SK-MEL-5 (cell line): ENCODE data around the gene EXOC6. TPM values are rescaled to one million over a fixed set of nuclear protein-coding genes. Genes with fewer than 3 reads are reported as not detected.

Source experiments
- DNase-seq: peaks from one replicate; pipeline ENCODE4 v3.0.0-alpha.2; 2016; ENCODE audit warnings: low read depth, low spot score
- in situ Hi-C: cut with HindIII; loops from 2 replicates; pipeline ENCODE4 v1.10.0; 2016; ENCODE audit warnings: low sequenced_read_pairs, high pct_unique_total_duplicates, low pct_unique_long_range_greater_than_20kb
- total RNA-seq: library from RNA; depleted of rRNA; stranded (reverse); fragments of >200 nt; shearing (Covaris generic); gene quantifications from 2 replicates; pipeline ENCODE4 v1.2.3, GENCODE V29; 2014

The EXOC6 gene
- total RNA-seq, 1 experiment from 2014 or later = 7.2 TPM

- DNase-seq = no peak
- in situ Hi-C loops = no loop called here
These were observed 227.3 kb downstream of the EXOC6 start for GRCh38 chr10:93075369-93076221.

GRCh38 chr10:93076871-93077270, 228.6 kb downstream of the EXOC6 start:
- no peak for DNase-seq
- in situ Hi-C loops = no loop called here

- DNase-seq = no peak
These were observed 229.6 kb downstream of the EXOC6 start for GRCh38 chr10:93077860-93078337.

GRCh38 chr10:93079663-93080349, 231.5 kb downstream of the EXOC6 start:
- in situ Hi-C loops = no loop called here
- DNase-seq = peak; percentile 12

More at GRCh38 chr10:93077860-93078337, 229.6 kb downstream of the EXOC6 start:
- in situ Hi-C loops = no loop called here

- in situ Hi-C loops = no loop called here
- DNase-seq = peak; percentile 44
These were observed 232.2 kb downstream of the EXOC6 start for GRCh38 chr10:93080350-93081046.

GRCh38 chr10:93081318-93081717, 233.0 kb downstream of the EXOC6 start:
- in situ Hi-C loops = no loop called here
- no peak for DNase-seq

- in situ Hi-C loops = no loop called here
- no peak for DNase-seq
These were observed 233.5 kb downstream of the EXOC6 start for GRCh38 chr10:93081834-93082233.

GRCh38 chr10:93083743-93084539, 235.6 kb downstream of the EXOC6 start:
- DNase-seq = no peak
- in situ Hi-C loops = no loop called here

- in situ Hi-C loops = no loop called here
- DNase-seq = no peak
These were observed 237.0 kb downstream of the EXOC6 start for GRCh38 chr10:93085272-93085859.

- no peak for DNase-seq
- in situ Hi-C loops = no loop called here
These were observed 238.0 kb downstream of the EXOC6 start for GRCh38 chr10:93086289-93086688.

- in situ Hi-C loops = no loop called here
- no peak for DNase-seq
These were observed 239.5 kb downstream of the EXOC6 start for GRCh38 chr10:93087846-93088245.

- in situ Hi-C loops = no loop called here
- no peak for DNase-seq
These were observed 240.1 kb downstream of the EXOC6 start for GRCh38 chr10:93088466-93088865.

- in situ Hi-C loops = no loop called here
- no peak for DNase-seq
These were observed 242.3 kb downstream of the EXOC6 start for GRCh38 chr10:93090619-93091018.

GRCh38 chr10:93091960-93092359, 243.6 kb downstream of the EXOC6 start:
- in situ Hi-C loops = no loop called here
- no peak for DNase-seq

GRCh38 chr10:93095225-93095624, 246.9 kb downstream of the EXOC6 start:
- no peak for DNase-seq
- in situ Hi-C loops = no loop called here

- DNase-seq = no peak
- in situ Hi-C loops = no loop called here
These were observed 248.6 kb downstream of the EXOC6 start for GRCh38 chr10:93096901-93097300.

- in situ Hi-C loops = no loop called here
These were observed 249.1 kb downstream of the EXOC6 start for GRCh38 chr10:93097386-93097785.

More at GRCh38 chr10:93097386-93097785, 249.1 kb downstream of the EXOC6 start:
- no peak for DNase-seq
